ENCODE measurements around the gene CLPTM1. TPM values are rescaled to one million over a fixed set of nuclear protein-coding genes. Genes with fewer than 3 reads are reported as not detected.

CLPTM1 gene
- total and polyA plus RNA-seq, 2 of the 8 experiments (the other 6 are each of a cell fraction or from before 2014, with no cell fraction given): 84.8 to 108 TPM

DNA sequence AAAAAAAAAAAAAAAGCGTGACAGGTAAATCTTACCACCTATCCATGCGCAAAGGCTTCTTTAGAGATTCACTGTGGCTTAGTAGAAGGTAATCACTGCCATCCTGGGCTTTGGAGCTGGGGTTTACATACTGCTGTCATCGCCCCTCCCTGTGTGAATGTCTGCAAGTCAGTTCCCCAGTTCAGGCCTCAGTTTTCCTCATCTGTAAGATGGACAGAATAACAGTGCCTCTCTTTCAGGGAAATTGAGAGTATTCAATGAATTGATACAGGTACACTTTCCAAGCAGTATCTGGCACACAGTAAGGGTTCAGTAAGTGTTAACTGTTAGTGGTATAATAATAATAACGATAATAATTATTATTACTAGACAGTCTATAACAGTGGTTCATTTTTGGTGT lies 48.3 kb downstream of the CLPTM1 start:
- no peak overlapping the region for H3K4me3 ChIP-seq (ENCODE audit: extremely low read depth in 1 of 4, insufficient read depth in 2 of 4, low read depth in 3 of 4, low read length in 4 of 4)
- no peak overlapping the region for H3K9ac ChIP-seq (replicated peaks in 1 of 4; ENCODE audit: extremely low read depth in 1 of 4, low read depth in 3 of 4, low read length in 3 of 4)
- H2BK120ac ChIP-seq (replicated peaks; ENCODE audit: low read depth, low read length): no peak overlapping the region
- H2BK5ac ChIP-seq (ENCODE audit: low read depth, low read length): no peak overlapping the region
- H4K20me1 ChIP-seq (replicated peaks in 1 of 2; ENCODE audit: control insufficient read depth in 1 of 2, insufficient read depth in 2 of 2, low read length in 2 of 2): peaks cover 4 to 6% of the 10 kb centered on the region in 2 experiments
- no peak overlapping the region for H3K4ac ChIP-seq (replicated peaks; ENCODE audit: insufficient read length, low read depth, low read length)
- H3K14ac ChIP-seq (ENCODE audit: insufficient read length): no peak overlapping the region
- H3K56ac ChIP-seq (replicated peaks; ENCODE audit: insufficient read length, low read depth, low read length): no peak overlapping the region
- H3K9me3 ChIP-seq (ENCODE audit: insufficient read depth in 2 of 2, low read depth in 1 of 2, low read length in 1 of 2): no peaks in the 10 kb centered on the region
- H3K23ac ChIP-seq (ENCODE audit: insufficient read length): no peak overlapping the region
- H2AK5ac ChIP-seq (ENCODE audit: low read depth, low read length): no peak overlapping the region
- no peaks in the 10 kb centered on the region; the same call in 1 of the 2 replicates for H3K79me1 ChIP-seq (ENCODE audit: low read depth, low read length)
- DNase-seq (ENCODE audit: low read depth in 1 of 2, low spot score in 2 of 2) (no peak), FAIRE-seq (no peak)
- H2AFZ ChIP-seq (ENCODE audit: low read length): no peak overlapping the region
- CTCF ChIA-PET (ENCODE audit: partially characterized antibody): no interaction called here
- POLR2A ChIA-PET (ENCODE audit: partially characterized antibody): interaction anchor here (0.6 to 1.1 kb wide), 2 partner anchors 36 to 73 kb away, joined by 3 read pairs; no protein-coding TSS in a partner anchor
- H3K23me2 ChIP-seq (ENCODE audit: low read depth, low read length): no peaks in the 10 kb centered on the region
- H2BK20ac ChIP-seq (ENCODE audit: low read length): no peak overlapping the region
- no peak overlapping the region for H2BK12ac ChIP-seq (ENCODE audit: low read depth, low read length)
- H3K36me3 ChIP-seq (ENCODE audit: control insufficient read depth in 2 of 4, insufficient read depth in 4 of 4, low read length in 3 of 4): no peaks in the 10 kb centered on the region
- H3K27me3 ChIP-seq (replicated peaks in 1 of 4; ENCODE audit: control insufficient read depth in 3 of 4, extremely low read depth in 1 of 4, insufficient read depth in 3 of 4, low read length in 3 of 4): no peaks in the 10 kb centered on the region
- H4K8ac ChIP-seq (ENCODE audit: extremely low read depth, insufficient read depth, low read length): no peak overlapping the region
- no peak overlapping the region for H3K4me2 ChIP-seq (ENCODE audit: insufficient read depth in 1 of 2, low read depth in 2 of 2, low read length in 2 of 2)
- no peak overlapping the region for H4K91ac ChIP-seq (replicated peaks; ENCODE audit: insufficient read length, low read length)
- no peak overlapping the region for H2BK15ac ChIP-seq (ENCODE audit: low read length)
- H3K18ac ChIP-seq (ENCODE audit: extremely low read depth, low read length): no peak overlapping the region
- no peak overlapping the region for H3K27ac ChIP-seq (ENCODE audit: low read depth, low read length)
- H3K79me2 ChIP-seq (ENCODE audit: control insufficient read depth in 1 of 2, insufficient read depth in 2 of 2, low read length in 2 of 2): no peaks in the 10 kb centered on the region
- 90% methylated on average over 3 of the region's 4 CpGs; no CpG with 5 or more reads in 1 of the 2 experiments for WGBS, 2 experiments (ENCODE audit: extremely low coverage in 1 of 2, insufficient coverage in 1 of 2, insufficient read length in 1 of 2, insufficient replicate concordance in 2 of 2, low coverage in 1 of 2, low lambda C conversion rate in 2 of 2, missing lambda C conversion rate in 1 of 2)
- H4K5ac ChIP-seq (ENCODE audit: insufficient read length, low read depth, low read length): no peak overlapping the region
- no peaks in the 10 kb centered on the region for H3K4me1 ChIP-seq (replicated peaks in 1 of 4; ENCODE audit: control insufficient read depth in 3 of 4, insufficient read depth in 4 of 4, low read length in 3 of 4)
- TF ChIP-seq TAF7 (optimal IDR thresholded peaks at IDR 0.05; ENCODE audit: borderline replicate concordance, low read depth, low read length) (no peak), ZNF274 (IDR thresholded peaks at IDR 0.05; ENCODE audit: borderline replicate concordance, extremely low read depth, low read length) (no peak), CBX5 (IDR thresholded peaks at IDR 0.05; ENCODE audit: low read depth, low read length) (no peak), FOSL1 (IDR thresholded peaks at IDR 0.05; ENCODE audit: insufficient read depth, low read depth, low read length) (no peak), POU5F1 (IDR thresholded peaks at IDR 0.05; ENCODE audit: low read depth, low read length) (no peak), EGR1 (IDR thresholded peaks at IDR 0.05; ENCODE audit: borderline replicate concordance, low read depth, low read length) (no peak)
